ENCODE data around the gene ATRN.

- no peak for TF ChIP-seq EZH2 (IDR thresholded peaks at IDR 0.05; ENCODE audit: low read depth, low read length, severe bottlenecking)
- no peak for TF ChIP-seq SP1 (IDR thresholded peaks at IDR 0.05; ENCODE audit: low read depth, low read length)
- no peak for TF ChIP-seq BCL11A (IDR thresholded peaks at IDR 0.05; ENCODE audit: low read depth in 2 of 2, low read length in 2 of 2)
- no peak for TF ChIP-seq KDM1A (IDR thresholded peaks at IDR 0.05; ENCODE audit: borderline replicate concordance, low read length)
- TF ChIP-seq TEAD4 (IDR thresholded peaks at IDR 0.05; ENCODE audit: low read depth, low read length) = no peak
- TF ChIP-seq KDM5A (IDR thresholded peaks at IDR 0.05; ENCODE audit: low read length) = no peak
- no peak for TF ChIP-seq CTCF (IDR thresholded peaks at IDR 0.05; ENCODE audit: control extremely low read depth in 1 of 3, insufficient read depth in 1 of 3, low read depth in 1 of 3, low read length in 3 of 3)
- TF ChIP-seq USF2 (IDR thresholded peaks at IDR 0.05; ENCODE audit: low read length) = no peak
- TF ChIP-seq ATF2 (IDR thresholded peaks at IDR 0.05; ENCODE audit: low read length) = no peak
- no peak for TF ChIP-seq YY1 (IDR thresholded peaks at IDR 0.05; ENCODE audit: low read depth, low read length)
These were observed 222.0 kb downstream of the ATRN start for GRCh38 chr20:3692706-3693294.

Data from H1 (cell line).